ENCODE measurements around the gene APPBP2.

DNA sequence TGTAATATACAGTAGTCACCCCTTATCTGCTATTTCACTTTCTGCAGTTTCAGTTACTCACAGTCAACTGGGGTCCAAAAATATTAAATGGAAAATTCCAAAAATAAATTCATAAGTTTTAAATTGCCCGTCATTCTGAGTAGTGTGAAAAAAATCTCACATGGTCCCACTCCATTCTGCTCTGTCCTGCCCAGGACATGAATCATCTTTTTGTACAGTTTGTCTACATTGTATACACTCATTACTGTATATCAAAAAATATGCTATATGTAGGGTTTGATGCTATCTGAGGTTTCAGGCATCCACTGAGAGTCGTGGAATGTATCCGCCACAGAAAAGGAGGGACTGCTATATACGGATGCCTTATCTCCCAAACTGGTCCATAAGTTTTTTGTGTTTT, 16.0 kb upstream of the APPBP2 start:
- TF ChIP-seq, protein P1, sequence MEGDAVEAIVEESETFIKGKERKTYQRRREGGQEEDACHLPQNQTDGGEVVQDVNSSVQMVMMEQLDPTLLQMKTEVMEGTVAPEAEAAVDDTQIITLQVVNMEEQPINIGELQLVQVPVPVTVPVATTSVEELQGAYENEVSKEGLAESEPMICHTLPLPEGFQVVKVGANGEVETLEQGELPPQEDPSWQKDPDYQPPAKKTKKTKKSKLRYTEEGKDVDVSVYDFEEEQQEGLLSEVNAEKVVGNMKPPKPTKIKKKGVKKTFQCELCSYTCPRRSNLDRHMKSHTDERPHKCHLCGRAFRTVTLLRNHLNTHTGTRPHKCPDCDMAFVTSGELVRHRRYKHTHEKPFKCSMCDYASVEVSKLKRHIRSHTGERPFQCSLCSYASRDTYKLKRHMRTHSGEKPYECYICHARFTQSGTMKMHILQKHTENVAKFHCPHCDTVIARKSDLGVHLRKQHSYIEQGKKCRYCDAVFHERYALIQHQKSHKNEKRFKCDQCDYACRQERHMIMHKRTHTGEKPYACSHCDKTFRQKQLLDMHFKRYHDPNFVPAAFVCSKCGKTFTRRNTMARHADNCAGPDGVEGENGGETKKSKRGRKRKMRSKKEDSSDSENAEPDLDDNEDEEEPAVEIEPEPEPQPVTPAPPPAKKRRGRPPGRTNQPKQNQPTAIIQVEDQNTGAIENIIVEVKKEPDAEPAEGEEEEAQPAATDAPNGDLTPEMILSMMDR (conservative IDR thresholded peaks at IDR 0.05; ENCODE audit: low read depth, low read length): no peak
- TF ChIP-seq EZH2 (IDR thresholded peaks at IDR 0.05; ENCODE audit: borderline replicate concordance, low read depth, low read length, poor library complexity, severe bottlenecking): no peak
